Measurements from ENCODE around the gene EN1.

DNA sequence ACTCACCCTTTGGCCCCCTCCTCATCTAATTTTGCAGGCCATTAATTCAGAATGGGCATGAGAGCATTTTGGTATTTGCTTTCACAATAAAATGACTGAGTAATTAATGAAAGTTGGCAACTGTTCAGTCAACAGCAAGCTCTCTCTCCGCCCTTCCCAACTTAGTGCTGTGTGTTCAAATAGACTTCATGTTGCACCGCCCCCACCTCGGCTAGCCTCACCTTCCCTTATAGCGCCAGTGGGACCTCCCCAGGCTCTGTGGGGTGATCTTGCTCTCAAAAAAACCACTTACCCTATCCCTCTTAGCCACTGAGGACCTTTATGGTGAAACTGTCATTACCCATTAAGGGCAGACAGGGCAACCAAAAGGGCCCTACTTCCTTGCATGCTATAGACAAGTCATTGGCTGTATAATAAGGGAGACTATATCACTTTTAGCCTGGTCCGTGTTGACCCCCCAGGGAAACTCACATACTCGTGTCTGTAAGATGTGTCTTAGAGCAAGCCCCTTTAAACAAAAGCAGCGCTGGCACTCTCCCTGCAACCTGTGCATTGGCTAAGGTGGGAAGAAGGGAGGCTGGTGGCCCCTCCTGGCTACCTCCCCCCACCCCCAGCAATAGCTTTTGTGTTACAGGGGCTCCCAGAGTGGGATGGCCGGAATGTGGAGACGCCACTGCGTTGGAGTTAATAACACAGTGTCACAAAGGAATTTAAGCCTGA lies 15.2 kb downstream of the EN1 start:
- TF ChIP-seq POLR2AphosphoS5 (IDR thresholded peaks at IDR 0.05; ENCODE audit: low read depth) (no peak), CREB1 (CRISPR knock-in tag; IDR thresholded peaks at IDR 0.05; ENCODE audit: low read depth) (no peak), EZH2phosphoT487 (IDR thresholded peaks at IDR 0.05; ENCODE audit: unreplicated experiment) (no peak), EZH2 (IDR thresholded peaks at IDR 0.05; ENCODE audit: low read depth, unreplicated experiment) (no peak), JUNB (IDR thresholded peaks at IDR 0.05; ENCODE audit: unreplicated experiment) (no peak), NANOG (IDR thresholded peaks at IDR 0.05; ENCODE audit: borderline replicate concordance) (no peak), STAT1 (IDR thresholded peaks at IDR 0.05; ENCODE audit: unreplicated experiment) (no peak), ZNF114 (CRISPR knock-in tag; IDR thresholded peaks at IDR 0.05) (no peak)
- TF ChIP-seq, protein P1, sequence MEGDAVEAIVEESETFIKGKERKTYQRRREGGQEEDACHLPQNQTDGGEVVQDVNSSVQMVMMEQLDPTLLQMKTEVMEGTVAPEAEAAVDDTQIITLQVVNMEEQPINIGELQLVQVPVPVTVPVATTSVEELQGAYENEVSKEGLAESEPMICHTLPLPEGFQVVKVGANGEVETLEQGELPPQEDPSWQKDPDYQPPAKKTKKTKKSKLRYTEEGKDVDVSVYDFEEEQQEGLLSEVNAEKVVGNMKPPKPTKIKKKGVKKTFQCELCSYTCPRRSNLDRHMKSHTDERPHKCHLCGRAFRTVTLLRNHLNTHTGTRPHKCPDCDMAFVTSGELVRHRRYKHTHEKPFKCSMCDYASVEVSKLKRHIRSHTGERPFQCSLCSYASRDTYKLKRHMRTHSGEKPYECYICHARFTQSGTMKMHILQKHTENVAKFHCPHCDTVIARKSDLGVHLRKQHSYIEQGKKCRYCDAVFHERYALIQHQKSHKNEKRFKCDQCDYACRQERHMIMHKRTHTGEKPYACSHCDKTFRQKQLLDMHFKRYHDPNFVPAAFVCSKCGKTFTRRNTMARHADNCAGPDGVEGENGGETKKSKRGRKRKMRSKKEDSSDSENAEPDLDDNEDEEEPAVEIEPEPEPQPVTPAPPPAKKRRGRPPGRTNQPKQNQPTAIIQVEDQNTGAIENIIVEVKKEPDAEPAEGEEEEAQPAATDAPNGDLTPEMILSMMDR (conservative IDR thresholded peaks at IDR 0.05; ENCODE audit: low read depth in 2 of 2), result no peak
- TF ChIP-seq, protein P2, sequence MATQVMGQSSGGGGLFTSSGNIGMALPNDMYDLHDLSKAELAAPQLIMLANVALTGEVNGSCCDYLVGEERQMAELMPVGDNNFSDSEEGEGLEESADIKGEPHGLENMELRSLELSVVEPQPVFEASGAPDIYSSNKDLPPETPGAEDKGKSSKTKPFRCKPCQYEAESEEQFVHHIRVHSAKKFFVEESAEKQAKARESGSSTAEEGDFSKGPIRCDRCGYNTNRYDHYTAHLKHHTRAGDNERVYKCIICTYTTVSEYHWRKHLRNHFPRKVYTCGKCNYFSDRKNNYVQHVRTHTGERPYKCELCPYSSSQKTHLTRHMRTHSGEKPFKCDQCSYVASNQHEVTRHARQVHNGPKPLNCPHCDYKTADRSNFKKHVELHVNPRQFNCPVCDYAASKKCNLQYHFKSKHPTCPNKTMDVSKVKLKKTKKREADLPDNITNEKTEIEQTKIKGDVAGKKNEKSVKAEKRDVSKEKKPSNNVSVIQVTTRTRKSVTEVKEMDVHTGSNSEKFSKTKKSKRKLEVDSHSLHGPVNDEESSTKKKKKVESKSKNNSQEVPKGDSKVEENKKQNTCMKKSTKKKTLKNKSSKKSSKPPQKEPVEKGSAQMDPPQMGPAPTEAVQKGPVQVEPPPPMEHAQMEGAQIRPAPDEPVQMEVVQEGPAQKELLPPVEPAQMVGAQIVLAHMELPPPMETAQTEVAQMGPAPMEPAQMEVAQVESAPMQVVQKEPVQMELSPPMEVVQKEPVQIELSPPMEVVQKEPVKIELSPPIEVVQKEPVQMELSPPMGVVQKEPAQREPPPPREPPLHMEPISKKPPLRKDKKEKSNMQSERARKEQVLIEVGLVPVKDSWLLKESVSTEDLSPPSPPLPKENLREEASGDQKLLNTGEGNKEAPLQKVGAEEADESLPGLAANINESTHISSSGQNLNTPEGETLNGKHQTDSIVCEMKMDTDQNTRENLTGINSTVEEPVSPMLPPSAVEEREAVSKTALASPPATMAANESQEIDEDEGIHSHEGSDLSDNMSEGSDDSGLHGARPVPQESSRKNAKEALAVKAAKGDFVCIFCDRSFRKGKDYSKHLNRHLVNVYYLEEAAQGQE (IDR thresholded peaks at IDR 0.05; ENCODE audit: unreplicated experiment), result no peak
- TF ChIP-seq, protein P3, sequence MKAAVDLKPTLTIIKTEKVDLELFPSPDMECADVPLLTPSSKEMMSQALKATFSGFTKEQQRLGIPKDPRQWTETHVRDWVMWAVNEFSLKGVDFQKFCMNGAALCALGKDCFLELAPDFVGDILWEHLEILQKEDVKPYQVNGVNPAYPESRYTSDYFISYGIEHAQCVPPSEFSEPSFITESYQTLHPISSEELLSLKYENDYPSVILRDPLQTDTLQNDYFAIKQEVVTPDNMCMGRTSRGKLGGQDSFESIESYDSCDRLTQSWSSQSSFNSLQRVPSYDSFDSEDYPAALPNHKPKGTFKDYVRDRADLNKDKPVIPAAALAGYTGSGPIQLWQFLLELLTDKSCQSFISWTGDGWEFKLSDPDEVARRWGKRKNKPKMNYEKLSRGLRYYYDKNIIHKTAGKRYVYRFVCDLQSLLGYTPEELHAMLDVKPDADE (IDR thresholded peaks at IDR 0.05), result no peak
- TF ChIP-seq, protein P4, sequence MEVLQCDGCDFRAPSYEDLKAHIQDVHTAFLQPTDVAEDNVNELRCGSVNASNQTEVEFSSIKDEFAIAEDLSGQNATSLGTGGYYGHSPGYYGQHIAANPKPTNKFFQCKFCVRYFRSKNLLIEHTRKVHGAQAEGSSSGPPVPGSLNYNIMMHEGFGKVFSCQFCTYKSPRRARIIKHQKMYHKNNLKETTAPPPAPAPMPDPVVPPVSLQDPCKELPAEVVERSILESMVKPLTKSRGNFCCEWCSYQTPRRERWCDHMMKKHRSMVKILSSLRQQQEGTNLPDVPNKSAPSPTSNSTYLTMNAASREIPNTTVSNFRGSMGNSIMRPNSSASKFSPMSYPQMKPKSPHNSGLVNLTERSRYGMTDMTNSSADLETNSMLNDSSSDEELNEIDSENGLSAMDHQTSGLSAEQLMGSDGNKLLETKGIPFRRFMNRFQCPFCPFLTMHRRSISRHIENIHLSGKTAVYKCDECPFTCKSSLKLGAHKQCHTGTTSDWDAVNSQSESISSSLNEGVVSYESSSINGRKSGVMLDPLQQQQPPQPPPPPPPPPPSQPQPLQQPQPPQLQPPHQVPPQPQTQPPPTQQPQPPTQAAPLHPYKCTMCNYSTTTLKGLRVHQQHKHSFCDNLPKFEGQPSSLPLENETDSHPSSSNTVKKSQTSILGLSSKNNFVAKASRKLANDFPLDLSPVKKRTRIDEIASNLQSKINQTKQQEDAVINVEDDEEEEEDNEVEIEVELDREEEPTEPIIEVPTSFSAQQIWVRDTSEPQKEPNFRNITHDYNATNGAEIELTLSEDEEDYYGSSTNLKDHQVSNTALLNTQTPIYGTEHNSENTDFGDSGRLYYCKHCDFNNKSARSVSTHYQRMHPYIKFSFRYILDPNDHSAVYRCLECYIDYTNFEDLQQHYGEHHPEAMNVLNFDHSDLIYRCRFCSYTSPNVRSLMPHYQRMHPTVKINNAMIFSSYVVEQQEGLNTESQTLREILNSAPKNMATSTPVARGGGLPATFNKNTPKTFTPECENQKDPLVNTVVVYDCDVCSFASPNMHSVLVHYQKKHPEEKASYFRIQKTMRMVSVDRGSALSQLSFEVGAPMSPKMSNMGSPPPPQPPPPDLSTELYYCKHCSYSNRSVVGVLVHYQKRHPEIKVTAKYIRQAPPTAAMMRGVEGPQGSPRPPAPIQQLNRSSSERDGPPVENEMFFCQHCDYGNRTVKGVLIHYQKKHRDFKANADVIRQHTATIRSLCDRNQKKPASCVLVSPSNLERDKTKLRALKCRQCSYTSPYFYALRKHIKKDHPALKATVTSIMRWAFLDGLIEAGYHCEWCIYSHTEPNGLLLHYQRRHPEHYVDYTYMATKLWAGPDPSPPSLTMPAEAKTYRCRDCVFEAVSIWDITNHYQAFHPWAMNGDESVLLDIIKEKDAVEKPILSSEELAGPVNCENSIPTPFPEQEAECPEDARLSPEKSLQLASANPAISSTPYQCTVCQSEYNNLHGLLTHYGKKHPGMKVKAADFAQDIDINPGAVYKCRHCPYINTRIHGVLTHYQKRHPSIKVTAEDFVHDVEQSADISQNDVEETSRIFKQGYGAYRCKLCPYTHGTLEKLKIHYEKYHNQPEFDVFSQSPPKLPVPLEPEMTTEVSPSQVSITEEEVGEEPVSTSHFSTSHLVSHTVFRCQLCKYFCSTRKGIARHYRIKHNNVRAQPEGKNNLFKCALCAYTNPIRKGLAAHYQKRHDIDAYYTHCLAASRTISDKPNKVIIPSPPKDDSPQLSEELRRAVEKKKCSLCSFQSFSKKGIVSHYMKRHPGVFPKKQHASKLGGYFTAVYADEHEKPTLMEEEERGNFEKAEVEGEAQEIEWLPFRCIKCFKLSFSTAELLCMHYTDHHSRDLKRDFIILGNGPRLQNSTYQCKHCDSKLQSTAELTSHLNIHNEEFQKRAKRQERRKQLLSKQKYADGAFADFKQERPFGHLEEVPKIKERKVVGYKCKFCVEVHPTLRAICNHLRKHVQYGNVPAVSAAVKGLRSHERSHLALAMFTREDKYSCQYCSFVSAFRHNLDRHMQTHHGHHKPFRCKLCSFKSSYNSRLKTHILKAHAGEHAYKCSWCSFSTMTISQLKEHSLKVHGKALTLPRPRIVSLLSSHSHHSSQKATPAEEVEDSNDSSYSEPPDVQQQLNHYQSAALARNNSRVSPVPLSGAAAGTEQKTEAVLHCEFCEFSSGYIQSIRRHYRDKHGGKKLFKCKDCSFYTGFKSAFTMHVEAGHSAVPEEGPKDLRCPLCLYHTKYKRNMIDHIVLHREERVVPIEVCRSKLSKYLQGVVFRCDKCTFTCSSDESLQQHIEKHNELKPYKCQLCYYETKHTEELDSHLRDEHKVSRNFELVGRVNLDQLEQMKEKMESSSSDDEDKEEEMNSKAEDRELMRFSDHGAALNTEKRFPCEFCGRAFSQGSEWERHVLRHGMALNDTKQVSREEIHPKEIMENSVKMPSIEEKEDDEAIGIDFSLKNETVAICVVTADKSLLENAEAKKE (CRISPR knock-in tag; IDR thresholded peaks at IDR 0.05), result no peak

Data from GM23338 (cell line).